ENCODE results near the gene CALN1.

Gene CALN1

GRCh38 chr7:72028267-72028666 is 383.9 kb downstream of the CALN1 start:
- no peak for DNase-seq

DNA sequence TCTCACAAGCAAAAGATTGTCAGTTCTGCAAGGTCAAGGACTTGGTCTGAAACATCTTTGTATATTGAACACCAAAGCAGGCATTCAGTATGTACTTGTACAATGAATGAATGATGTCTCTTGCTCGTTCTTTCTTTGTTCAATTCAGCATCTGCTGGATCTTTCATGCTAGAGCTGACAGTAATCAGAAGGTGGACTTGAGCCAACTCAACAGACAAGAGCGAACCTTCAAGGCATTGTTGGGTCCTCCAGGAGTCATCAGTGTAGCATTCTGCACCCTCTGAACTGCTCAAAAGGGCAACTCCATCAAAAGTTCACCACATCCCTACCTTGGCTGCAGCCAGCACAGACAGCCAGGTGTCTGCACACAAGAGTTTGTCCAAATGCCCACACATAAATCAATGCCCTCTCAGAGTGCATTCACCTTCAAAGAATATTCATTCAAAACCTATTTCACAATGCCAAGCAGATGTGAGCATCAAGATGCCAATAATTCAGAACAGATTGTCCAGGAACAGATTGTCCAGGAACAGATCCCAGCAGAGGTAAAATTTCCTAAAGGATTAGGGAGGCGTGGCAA is 386.7 kb downstream of the CALN1 start:
- no peak for DNase-seq

GRCh38 chr7:72023926-72024325 is 388.2 kb downstream of the CALN1 start:
- no peak for DNase-seq

GRCh38 chr7:72021716-72022115 is 390.4 kb downstream of the CALN1 start:
- DNase-seq, result no peak

DNA sequence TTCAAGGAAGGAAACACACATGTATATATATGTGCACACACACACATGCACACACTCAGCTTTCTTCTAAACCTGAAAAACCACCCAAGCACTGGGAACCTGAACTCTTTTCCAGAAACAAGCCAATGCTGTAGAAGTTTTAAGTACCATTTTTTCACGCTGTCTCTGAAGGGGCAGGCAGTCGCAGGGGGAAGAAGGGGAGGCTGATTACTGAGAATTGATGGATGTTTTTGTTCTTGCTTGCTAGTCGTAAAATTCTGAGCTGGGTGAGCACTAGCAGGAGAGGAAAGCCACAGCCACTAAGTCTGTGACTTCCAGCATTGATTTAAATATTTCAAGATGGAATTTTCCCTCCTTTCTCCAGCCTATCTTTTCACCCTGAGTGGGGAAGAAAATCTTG is 391.8 kb downstream of the CALN1 start:
- DNase-seq, result no peak

DNA sequence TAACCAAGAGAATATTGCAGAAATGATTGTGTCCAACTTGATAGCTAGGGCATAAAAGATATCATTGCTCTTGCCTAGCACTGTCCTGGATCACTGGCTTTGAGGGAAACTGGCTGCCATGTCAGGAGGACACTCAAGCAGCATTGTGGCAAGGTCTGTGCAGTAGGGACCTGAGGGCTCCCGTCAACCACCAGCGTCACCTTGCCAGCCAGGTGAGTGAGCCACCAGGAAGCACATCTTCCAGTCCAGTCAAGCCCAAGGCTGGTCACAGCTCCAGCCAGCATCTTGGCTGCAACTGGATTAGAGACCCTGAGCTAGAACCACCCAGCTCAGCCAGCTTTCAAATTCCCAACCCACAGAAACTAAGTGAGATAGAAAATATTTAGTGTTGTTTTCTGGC is 392.7 kb downstream of the CALN1 start:
- no peak for DNase-seq

DNA sequence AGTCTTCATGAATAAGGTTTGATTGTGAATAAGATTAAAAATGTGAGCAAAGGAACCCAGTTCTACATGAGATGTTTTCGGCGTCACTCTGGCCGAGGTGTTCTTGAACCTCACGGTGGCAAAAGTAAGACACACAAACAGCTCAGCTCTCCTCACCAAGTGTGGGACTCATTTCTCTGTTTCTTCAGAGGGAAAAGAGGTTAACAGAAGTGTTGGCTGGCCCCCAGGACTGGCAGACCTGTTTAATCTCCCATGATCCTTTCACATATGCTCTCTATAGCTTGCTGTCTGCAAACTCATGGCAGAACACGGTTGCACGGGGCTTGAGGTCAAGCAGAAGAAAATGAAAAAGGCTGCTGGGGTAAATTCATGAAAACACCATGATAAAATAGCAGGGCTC is 394.4 kb downstream of the CALN1 start:
- DNase-seq, result no peak

- DNase-seq, result no peak
Measured at GRCh38 chr7:72016574-72016973, 395.6 kb downstream of the CALN1 start.

GRCh38 chr7:72015136-72015535 is 397.0 kb downstream of the CALN1 start:
- DNase-seq, result no peak

DNA sequence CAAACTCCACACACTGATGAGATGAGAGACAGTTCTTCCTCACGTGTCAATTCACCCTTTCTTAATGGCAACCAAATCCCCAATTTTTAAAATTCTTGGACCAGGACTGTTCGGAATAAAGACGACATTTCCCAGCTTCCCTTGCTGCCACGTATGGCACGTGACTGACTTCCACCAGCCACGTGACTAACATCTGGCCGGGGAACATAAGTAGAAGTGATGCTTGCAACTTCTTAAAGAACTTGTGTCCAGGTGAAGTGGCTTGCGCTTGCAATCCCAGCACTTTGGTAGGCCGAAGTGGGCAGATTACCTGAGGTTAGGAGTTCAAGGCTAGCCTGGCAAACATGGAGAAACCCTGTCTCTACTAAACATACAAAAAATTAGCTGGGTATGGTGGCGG is 405.1 kb downstream of the CALN1 start:
- no peak for DNase-seq

GRCh38 chr7:72003236-72003635 is 408.9 kb downstream of the CALN1 start:
- no peak for DNase-seq

DNA sequence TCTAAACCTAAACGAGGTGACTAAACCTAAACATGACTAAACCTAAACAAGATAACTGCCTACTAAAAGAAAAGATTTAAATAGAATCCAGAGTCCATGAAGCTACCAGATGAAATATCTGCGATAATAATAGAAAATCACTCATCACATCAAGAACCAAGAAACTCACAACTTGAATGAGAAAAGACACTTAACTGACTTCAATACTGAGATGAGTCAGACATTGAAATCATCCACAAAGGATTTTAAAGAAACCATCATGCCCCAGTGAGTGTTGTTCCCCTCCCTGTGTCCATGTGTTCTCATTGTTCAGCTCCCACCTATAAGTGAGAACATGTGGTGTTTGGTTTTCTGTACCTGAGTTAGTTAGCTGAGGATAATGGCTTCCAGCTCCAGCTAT is 416.0 kb downstream of the CALN1 start:
- no peak for DNase-seq

- DNase-seq, result no peak
Measured at GRCh38 chr7:71995111-71995510, 417.0 kb downstream of the CALN1 start.

GRCh38 chr7:71991586-71991985 is 420.6 kb downstream of the CALN1 start:
- DNase-seq, result no peak

GRCh38 chr7:71990138-71990462 is 422.0 kb downstream of the CALN1 start:
- DNase-seq, result no peak

DNA sequence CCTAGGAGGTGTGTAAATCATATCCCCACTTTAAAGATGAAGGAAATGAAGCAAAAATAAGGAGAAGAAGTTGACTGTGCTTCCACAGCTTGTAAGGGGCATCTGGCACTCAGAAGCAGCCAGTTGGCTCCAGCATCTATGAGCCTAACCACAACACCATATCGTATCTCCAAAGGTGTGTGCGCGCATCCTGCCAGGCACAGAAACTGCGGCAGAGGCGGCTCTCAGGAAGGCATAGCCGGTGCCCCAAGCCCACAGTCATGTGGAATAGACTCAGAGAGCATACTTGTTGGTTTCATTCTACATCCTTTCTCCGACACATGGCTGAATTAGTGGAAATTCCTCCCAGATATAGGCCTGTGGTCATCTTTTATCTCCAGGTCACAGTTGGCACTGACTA is 423.9 kb downstream of the CALN1 start:
- no peak for DNase-seq

DNA sequence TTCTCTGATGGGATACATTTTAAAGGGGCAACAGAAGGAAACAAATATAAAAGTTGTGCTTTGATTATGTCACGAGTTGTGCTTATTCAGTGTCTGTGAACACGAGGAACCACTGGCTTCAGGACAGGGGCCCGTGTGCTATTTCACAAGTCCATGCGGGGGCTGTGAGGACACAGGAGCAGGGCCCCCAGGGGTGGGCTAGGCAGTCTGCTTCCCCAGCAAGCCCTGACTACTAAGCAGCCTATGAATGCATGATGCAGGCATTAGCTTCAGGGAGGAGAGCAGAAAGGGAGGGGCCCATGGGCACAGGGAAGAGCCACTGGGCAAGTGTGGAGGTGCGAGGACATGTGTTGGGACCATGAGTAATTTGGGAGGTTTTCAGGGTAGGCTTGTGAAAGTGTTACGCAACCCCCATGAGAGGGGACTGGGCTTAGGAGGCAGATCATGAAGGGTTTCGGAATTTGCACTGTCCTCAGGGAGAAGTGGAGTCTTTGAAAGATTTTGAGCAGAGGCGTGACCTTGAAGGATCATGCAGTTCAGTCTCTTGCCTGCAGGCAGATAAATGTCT is 424.9 kb downstream of the CALN1 start:
- DNase-seq, result no peak

GRCh38 chr7:71984348-71984747 is 427.8 kb downstream of the CALN1 start:
- no peak for DNase-seq

- DNase-seq, result no peak
Measured at GRCh38 chr7:71982851-71983250, 429.3 kb downstream of the CALN1 start.

GRCh38 chr7:71976645-71977044 is 435.5 kb downstream of the CALN1 start:
- DNase-seq, result no peak

DNA sequence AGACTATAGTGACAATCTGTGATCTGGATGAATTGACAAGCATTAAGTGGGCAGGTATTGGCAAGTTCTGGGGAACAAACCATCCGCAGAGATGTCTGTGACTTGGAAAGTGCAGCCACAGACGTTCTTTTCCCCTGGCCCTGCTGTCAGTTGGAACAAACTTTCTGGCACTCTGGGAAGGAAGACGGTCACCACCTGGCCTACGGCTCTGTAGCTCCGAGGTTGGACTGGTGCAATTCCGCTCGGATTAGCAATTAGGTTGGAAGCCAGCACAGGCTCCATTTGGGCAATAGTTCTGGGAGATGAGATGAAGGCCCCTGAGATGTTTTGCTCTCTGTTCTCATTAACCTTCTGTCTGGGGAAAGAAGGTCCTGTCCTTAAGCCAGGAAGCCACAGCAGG is 437.5 kb downstream of the CALN1 start:
- no peak for DNase-seq

DNA sequence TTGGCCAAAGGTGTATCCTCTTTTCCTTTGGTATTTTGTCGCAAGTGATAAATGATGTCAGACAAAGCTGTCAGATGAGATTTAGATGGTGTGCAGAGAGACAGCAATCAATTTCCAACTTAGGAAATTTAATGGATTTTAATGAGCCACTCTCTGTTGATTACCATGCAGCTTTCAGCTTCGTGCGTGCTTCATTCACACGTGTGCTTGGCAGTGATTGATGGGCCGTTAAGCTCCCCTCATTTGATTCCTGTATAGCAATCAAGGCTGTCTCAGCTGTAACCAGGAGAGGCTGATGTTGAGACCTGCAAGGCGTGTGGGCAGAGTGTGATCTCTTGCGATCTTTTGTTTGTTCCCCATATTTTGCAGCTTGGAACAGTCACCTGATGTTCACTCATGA is 439.6 kb downstream of the CALN1 start:
- no peak for DNase-seq

DNA sequence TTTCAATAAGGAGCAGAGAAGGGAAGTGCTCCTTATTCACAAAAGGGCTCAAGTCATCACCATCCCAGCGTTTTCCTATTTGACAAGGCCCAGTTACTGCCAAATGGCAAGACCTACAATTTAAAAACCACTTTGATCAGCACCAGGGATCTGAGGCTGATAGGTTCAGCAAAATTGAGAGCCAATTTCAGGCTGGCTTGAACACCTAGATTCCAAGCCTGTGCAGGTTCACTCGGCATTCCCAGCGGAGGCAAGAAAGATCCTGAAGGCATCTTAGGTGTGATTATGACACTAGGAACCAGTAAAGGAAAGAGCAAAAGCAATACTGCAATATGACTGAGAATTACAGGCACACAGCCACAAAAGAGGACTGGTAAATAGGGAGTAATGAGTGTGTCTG is 441.4 kb downstream of the CALN1 start:
- no peak for DNase-seq

GRCh38 chr7:71962636-71963035 is 449.5 kb downstream of the CALN1 start:
- DNase-seq, result no peak

GRCh38 chr7:71961283-71961682 is 450.9 kb downstream of the CALN1 start:
- no peak for DNase-seq

- no peak for DNase-seq
Measured at GRCh38 chr7:71942115-71942514, 470.0 kb downstream of the CALN1 start.
